Measurements from ENCODE around the gene ATOH8.

DNA sequence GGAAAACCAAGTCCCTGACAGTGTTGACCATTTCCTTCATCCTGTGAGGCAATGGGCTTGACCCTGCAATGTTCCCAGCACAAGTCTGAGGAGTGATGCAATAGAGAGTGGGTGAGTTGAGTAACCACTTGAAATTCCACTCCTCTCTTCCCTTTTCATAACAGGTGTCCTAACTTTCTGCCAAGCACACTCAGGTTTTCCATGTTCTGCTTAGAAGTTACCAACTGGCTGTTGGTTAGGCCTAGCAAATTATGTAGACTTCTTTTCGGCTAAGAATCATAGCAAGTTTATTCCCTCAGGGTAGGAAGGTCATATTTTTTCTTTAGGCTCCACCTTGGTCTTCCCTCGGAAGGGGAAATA, 48.1 kb upstream of the ATOH8 start:
- TF ChIP-seq CTCF (IDR thresholded peaks at IDR 0.05) (no peak), EZH2 (IDR thresholded peaks at IDR 0.05; ENCODE audit: borderline replicate concordance, insufficient read depth, low read depth, low read length, poor library complexity, severe bottlenecking) (no peak)
